ENCODE measurements around the gene UGCG. TPM values are rescaled to one million over a fixed set of nuclear protein-coding genes. Genes with fewer than 3 reads are reported as not detected.
A peak's percentile ranks its signal among the peaks of the same experiment; 100 is the strongest.

Gene UGCG
- total and polyA plus RNA-seq, 9 of the 15 experiments (the other 6 are each of a cell fraction or from before 2014, with no cell fraction given): 20.0 to 40.3 (median 29.2) TPM

- Histone ChIP-seq H3K27ac (ENCODE audit: extremely low read depth, low read depth, low read length) (no peak overlapping the region), H3K27me3 (ENCODE audit: control insufficient read depth in 2 of 2, insufficient read depth in 2 of 2, low read length in 2 of 2) (peaks cover 0 to 6% of the 10 kb centered on the region in 2 experiments; a peak in 3 of 5 replicates), H3K9me1 (ENCODE audit: control insufficient read depth, insufficient read depth, low read length) (no peaks in the 10 kb centered on the region), H3K9me3 (replicated peaks; ENCODE audit: control insufficient read depth, insufficient read depth, low read depth, low read length) (no peaks in the 10 kb centered on the region), H3K36me3 (ENCODE audit: control insufficient read depth, insufficient read depth, low read length) (no peaks in the 10 kb centered on the region), H3K4me1 (replicated peaks in 1 of 2; ENCODE audit: control insufficient read depth in 2 of 2, insufficient read depth in 2 of 2, low read length in 2 of 2) (peaks cover 9 to 11% of the 10 kb centered on the region in 2 experiments; a peak in 4 of 5 replicates), H2AFZ (ENCODE audit: low read depth, low read length) (no peak overlapping the region), H4K20me1 (replicated peaks; ENCODE audit: control insufficient read depth, insufficient read depth, low read length) (no peaks in the 10 kb centered on the region), H3K9ac (ENCODE audit: insufficient read depth in 1 of 2, low read depth in 2 of 2, low read length in 2 of 2) (no peak overlapping the region), H3K4me3 (no peak overlapping the region), H3K4me2 (ENCODE audit: insufficient read depth, low read length) (no peak overlapping the region), H3K79me2 (ENCODE audit: control insufficient read depth, insufficient read depth, low read length) (no peaks in the 10 kb centered on the region)
- intact Hi-C loops (cut with micrococcal nuclease) (no loop called here), in situ Hi-C loops (cut with MboI) (no loop called here)
- BruUV-seq (replicated peaks): no TSS peak
- ATAC-seq (0 out of 3 replicates have a peak, but pooled peaks have one; percentile 20), DNase-seq (ENCODE audit: extremely low read depth in 1 of 4, low spot score in 3 of 4) (no peak), FAIRE-seq (no peak)
- no peak for TF ChIP-seq NBN (IDR thresholded peaks at IDR 0.05; ENCODE audit: low read depth)
- ChIA-PET CTCF (ENCODE audit: low intra/inter-chr PET ratio) (no interaction called here), POLR2A (no interaction called here)
- 43% methylated on average over 3 of the region's 3 CpGs for WGBS (ENCODE audit: insufficient coverage, low coverage, missing lambda C conversion rate)
These were observed 82.9 kb downstream of the UGCG start for GRCh38 chr9:111979561-111979960.

GRCh38 chr9:111980398-111980797, 83.8 kb downstream of the UGCG start:
- H3K9me1 ChIP-seq (ENCODE audit: control insufficient read depth, insufficient read depth, low read length): no peaks in the 10 kb centered on the region
- in situ Hi-C loops (cut with MboI): no loop called here
- no peaks in the 10 kb centered on the region for H4K20me1 ChIP-seq (replicated peaks; ENCODE audit: control insufficient read depth, insufficient read depth, low read length)
- POLR2A ChIA-PET: interaction anchor here (0.6 kb wide), 1 partner anchor 47 kb away, joined by 3 read pairs; no protein-coding TSS in a partner anchor
- WGBS (ENCODE audit: insufficient coverage, low coverage, missing lambda C conversion rate): 1% methylated on average over 4 of the region's 4 CpGs
- no peaks in the 10 kb centered on the region for H3K79me2 ChIP-seq (ENCODE audit: control insufficient read depth, insufficient read depth, low read length)
- CTCF ChIA-PET (ENCODE audit: low intra/inter-chr PET ratio): no interaction called here
- no peak overlapping the region for H3K9ac ChIP-seq (ENCODE audit: insufficient read depth in 1 of 2, low read depth in 2 of 2, low read length in 2 of 2)
- H2AFZ ChIP-seq (ENCODE audit: low read depth, low read length): no peak overlapping the region
- FAIRE-seq: peak; percentile 91
- peak overlapping the region; percentile 13; the same call in 1 of the 2 replicates for H3K4me2 ChIP-seq (ENCODE audit: insufficient read depth, low read length)
- no peaks in the 10 kb centered on the region for H3K9me3 ChIP-seq (replicated peaks; ENCODE audit: control insufficient read depth, insufficient read depth, low read depth, low read length)
- no peak overlapping the region for H3K27ac ChIP-seq (ENCODE audit: extremely low read depth, low read depth, low read length)
- BruUV-seq (replicated peaks): no TSS peak
- H3K4me1 ChIP-seq (replicated peaks in 1 of 2; ENCODE audit: control insufficient read depth in 2 of 2, insufficient read depth in 2 of 2, low read length in 2 of 2): peaks cover 9 to 11% of the 10 kb centered on the region in 2 experiments; a peak in 4 of 5 replicates
- peak; percentile 83 for ATAC-seq
- intact Hi-C loops (cut with micrococcal nuclease): loop anchor here (5.0 kb wide), 2 partner anchors 92 to 153 kb away; no protein-coding TSS in a partner anchor
- peak in 3 of 4 experiments; percentile 25 to 74 (median 71) for DNase-seq (ENCODE audit: extremely low read depth in 1 of 4, low spot score in 3 of 4)
- H3K36me3 ChIP-seq (ENCODE audit: control insufficient read depth, insufficient read depth, low read length): no peaks in the 10 kb centered on the region
- no peak overlapping the region for H3K4me3 ChIP-seq
- H3K27me3 ChIP-seq (ENCODE audit: control insufficient read depth in 2 of 2, insufficient read depth in 2 of 2, low read length in 2 of 2): peaks cover 0 to 6% of the 10 kb centered on the region in 2 experiments; a peak in 3 of 5 replicates
- TF ChIP-seq CREB5 (CRISPR knock-in tag; IDR thresholded peaks at IDR 0.05) (no peak), MTA1 (IDR thresholded peaks at IDR 0.05; ENCODE audit: borderline replicate concordance) (0 out of 2 replicates have a peak, but pooled peaks have one; percentile 55), NEUROD1 (IDR thresholded peaks at IDR 0.05; ENCODE audit: borderline replicate concordance, low read depth, low read length, partially characterized antibody) (no peak), EZH2 (IDR thresholded peaks at IDR 0.05; ENCODE audit: borderline replicate concordance, low read depth, low read length) (no peak), HSF4 (CRISPR knock-in tag; IDR thresholded peaks at IDR 0.05; ENCODE audit: borderline replicate concordance) (no peak), SNAPC5 (CRISPR knock-in tag; IDR thresholded peaks at IDR 0.05) (no peak), ZBTB33 (CRISPR knock-in tag; IDR thresholded peaks at IDR 0.05) (no peak), U2AF2 (optimal IDR thresholded peaks at IDR 0.05; ENCODE audit: low read depth, low read length) (no peak), ELF2 (CRISPR knock-in tag; IDR thresholded peaks at IDR 0.05) (no peak)
